SIG-M5 treated with dmso at 0.1 percent for 504 hours (cell line): ENCODE data around the gene OR6C3.
"Not testable (repeated sequence)": the region's sequence is repeated elsewhere in the genome, so short reads cannot be mapped to it uniquely, and the experiment has no call there.

Source experiments
- DNase-seq: peaks from one replicate; lab custom pipeline; 2025; ENCODE audit not compliant: unreplicated experiment; lab: John Stamatoyannopoulos, UW

The OR6C3 gene

GRCh38 chr12:55330446-55330845 lies at the start of gene OR6C3:
TSS of gene OR6C3 (plus strand) at chr12:55330746. CDS start at chr12:55331701, 955 bp downstream.
- no peak for DNase-seq

GRCh38 chr12:55280991-55281390 lies 49.6 kb upstream of the OR6C3 start:
- DNase-seq, result no peak

- DNase-seq, result no peak
Observed at GRCh38 chr12:55289999-55290398, 40.5 kb upstream of the OR6C3 start.

- DNase-seq, result no peak
Observed at GRCh38 chr12:55296469-55296868, 34.1 kb upstream of the OR6C3 start, which contains the start of gene OR6C6. TSS of gene OR6C6 (minus strand) at chr12:55296569. CDS start at chr12:55295232, 1,337 bp downstream.

DNA sequence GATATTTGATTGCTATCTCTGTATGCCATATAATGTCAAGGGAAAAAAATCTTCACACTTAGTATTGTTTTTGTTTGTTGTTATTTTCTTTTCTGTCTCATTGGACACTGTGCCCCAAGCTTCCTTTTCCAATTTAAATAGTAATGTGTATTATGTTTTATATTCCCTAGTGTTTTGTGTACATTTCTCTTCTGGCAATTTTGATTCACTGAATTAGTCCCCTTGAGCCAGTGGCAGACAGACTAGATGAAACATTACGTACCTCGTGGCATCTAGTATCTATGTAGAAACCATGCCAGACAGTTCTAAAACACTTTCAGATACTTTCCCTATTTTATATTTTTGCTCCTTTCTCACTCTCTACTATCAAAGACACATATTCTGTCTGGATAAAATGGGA lies 16.5 kb upstream of the OR6C3 start, which contains the start of gene OR6C1:
TSS of gene OR6C1 (plus strand) at position 301 of the 400 bp plus-strand sequence. CDS start 6,257 bp downstream, outside the sequence.
- DNase-seq, result no peak

- DNase-seq, result no peak
Observed at GRCh38 chr12:55320201-55320600, 10.3 kb upstream of the OR6C3 start.

- DNase-seq, result not testable (repeated sequence)
Observed at GRCh38 chr12:55325801-55326200, 4.7 kb upstream of the OR6C3 start.

- no peak for DNase-seq
Observed at GRCh38 chr12:55336002-55336401, 5.5 kb downstream of the OR6C3 start.

- DNase-seq, result not testable (repeated sequence)
Observed at GRCh38 chr12:55355338-55355737, 24.8 kb downstream of the OR6C3 start.

- no peak for DNase-seq
Observed at GRCh38 chr12:55362675-55363074, 32.1 kb downstream of the OR6C3 start, which contains the start of gene OR6C75. TSS of gene OR6C75 (plus strand) at chr12:55362975. CDS start at chr12:55365111, 2,136 bp downstream.

- DNase-seq, result no peak
Observed at GRCh38 chr12:55365086-55365485, 34.5 kb downstream of the OR6C3 start.

- no peak for DNase-seq
Observed at GRCh38 chr12:55372521-55372920, 42.0 kb downstream of the OR6C3 start.
